Testis (tissue), 2 donors: ENCODE results near the gene ANTXR2.

Experiments used
- CTCF ChIP-seq, 3 experiments: fragments of 450-650 bp in 2 of 3; fragments of 200-600 bp in 1 of 3; sonication (generic) in 1 of 3; IDR thresholded peaks; one replicate each; pipeline ENCODE4 v1.5.1; 2016 to 2019; ENCODE audit warnings: antibody characterized with exemption in 3 of 3, mild to moderate bottlenecking in 2 of 3, moderate library complexity in 1 of 3
- POLR2A ChIP-seq: fragments of 450-650 bp; IDR thresholded peaks from one replicate; pipeline ENCODE4 v1.6.1; 2017; ENCODE audit warnings: antibody characterized with exemption, mild to moderate bottlenecking, moderate library complexity

DNA sequence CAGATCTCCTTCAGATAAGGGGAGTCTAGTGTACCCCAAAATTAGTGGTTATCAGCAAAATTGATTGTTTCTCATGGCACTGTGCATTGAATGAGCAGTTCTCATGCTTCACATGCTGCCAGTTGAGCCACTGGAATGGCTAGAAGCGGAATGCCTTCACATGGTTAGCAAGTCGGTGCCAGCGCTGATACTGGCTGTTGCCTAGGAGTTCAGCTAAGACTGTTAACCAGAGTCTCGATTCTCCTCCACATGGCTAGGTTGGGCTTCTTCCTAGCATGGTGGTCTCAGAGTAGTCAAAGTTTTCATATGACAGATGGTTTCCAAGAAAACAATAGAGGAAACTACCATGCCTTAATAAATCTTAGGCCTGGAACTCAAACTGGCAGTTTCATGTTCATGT, 12.2 kb downstream of the ANTXR2 start:
- TF ChIP-seq CTCF (IDR thresholded peaks at IDR 0.05), result no peak
- TF ChIP-seq POLR2A, result no peak
